BLaER1 (cell line): ENCODE results near the gene LIG1.

Experiments used
- H3K27ac ChIP-seq: shearing (Covaris generic); formaldehyde crosslinking; 2 replicates; pipeline ENCODE4 v1.8.1; 2022
- H3K27me3 ChIP-seq: shearing (Covaris generic); formaldehyde crosslinking; 2 replicates; pipeline ENCODE4 v1.8.1; 2022
- H3K36me3 ChIP-seq: shearing (Covaris generic); formaldehyde crosslinking; 2 replicates; pipeline ENCODE4 v1.8.1; 2022
- H3K4me1 ChIP-seq: shearing (Covaris generic); formaldehyde crosslinking; 2 replicates; pipeline ENCODE4 v1.8.1; 2022
- H3K4me2 ChIP-seq: shearing (Covaris generic); formaldehyde crosslinking; 2 replicates; pipeline ENCODE4 v1.8.1; 2022
- H3K4me3 ChIP-seq: shearing (Covaris generic); formaldehyde crosslinking; 2 replicates; pipeline ENCODE4 v1.8.1; 2022
- H3K9ac ChIP-seq: shearing (Covaris generic); formaldehyde crosslinking; 2 replicates; pipeline ENCODE4 v1.8.1; 2022
- H3K9me3 ChIP-seq: shearing (Covaris generic); formaldehyde crosslinking; 2 replicates; pipeline ENCODE4 v1.8.1; 2022
- H4K20me1 ChIP-seq: shearing (Covaris generic); formaldehyde crosslinking; 2 replicates; pipeline ENCODE4 v1.8.1; 2022
- Cebpa-rat ChIP-seq: shearing (Covaris generic); IDR thresholded peaks from 2 replicates; pipeline ENCODE4 v1.8.1; 2022

LIG1 gene

GRCh38 chr19:48169939-48170803, at the start of gene LIG1, which contains the start of gene ZSWIM9:
TSS of gene LIG1 (minus strand) at chr19:48170344. CDS start at chr19:48165566, 4,778 bp downstream.
TSS of gene ZSWIM9 (plus strand) at chr19:48170680. CDS start at chr19:48171803, 1,123 bp downstream.
- Histone ChIP-seq H3K27me3 (no peaks in the 10 kb centered on the region), H3K4me1 (peaks cover 61% of the 10 kb centered on the region), H4K20me1 (peaks cover 29% of the 10 kb centered on the region), H3K9ac (peak within 1 kb of the TSS; percentile 93), H3K36me3 (peaks cover 31% of the 10 kb centered on the region), H3K4me2 (peak within 1 kb of the TSS; percentile 92), H3K9me3 (no peaks in the 10 kb centered on the region), H3K4me3 (peak within 1 kb of the TSS; percentile 79), H3K27ac (peak within 1 kb of the TSS; percentile 97)
- TF ChIP-seq Cebpa-rat, result no peak

- Histone ChIP-seq H3K36me3 (peaks cover 84% of the 10 kb centered on the region), H3K27me3 (no peaks in the 10 kb centered on the region), H3K27ac (no peak overlapping the region), H3K9ac (no peak overlapping the region), H3K4me1 (peaks cover 19% of the 10 kb centered on the region), H3K4me2 (peak overlapping the region; percentile 23), H3K4me3 (no peak overlapping the region), H3K9me3 (no peaks in the 10 kb centered on the region), H4K20me1 (no peaks in the 10 kb centered on the region)
- no peak for TF ChIP-seq Cebpa-rat
These were observed 48.9 kb upstream of the LIG1 start for GRCh38 chr19:48218997-48219396.

- Histone ChIP-seq H3K27ac (no peak overlapping the region), H3K9ac (no peak overlapping the region), H3K4me1 (peaks cover 19% of the 10 kb centered on the region), H4K20me1 (no peaks in the 10 kb centered on the region), H3K27me3 (no peaks in the 10 kb centered on the region), H3K4me3 (no peak overlapping the region), H3K9me3 (no peaks in the 10 kb centered on the region), H3K36me3 (peaks cover 90% of the 10 kb centered on the region), H3K4me2 (no peak overlapping the region)
- no peak for TF ChIP-seq Cebpa-rat
These were observed 46.8 kb upstream of the LIG1 start for GRCh38 chr19:48216933-48217332.

- no peak overlapping the region for H3K27ac ChIP-seq
- H3K27me3 ChIP-seq, result no peaks in the 10 kb centered on the region
- no peak for TF ChIP-seq Cebpa-rat
- H3K36me3 ChIP-seq, result peaks cover 80% of the 10 kb centered on the region
- H3K4me1 ChIP-seq, result peaks cover 5% of the 10 kb centered on the region
- no peak overlapping the region for H3K4me2 ChIP-seq
- H3K4me3 ChIP-seq, result no peak overlapping the region
- H3K9ac ChIP-seq, result no peak overlapping the region
- H3K9me3 ChIP-seq, result no peaks in the 10 kb centered on the region
- no peaks in the 10 kb centered on the region for H4K20me1 ChIP-seq
These were observed 43.8 kb upstream of the LIG1 start for GRCh38 chr19:48213959-48214358.

GRCh38 chr19:48210005-48210404, 39.9 kb upstream of the LIG1 start:
- peaks cover 62% of the 10 kb centered on the region for H3K36me3 ChIP-seq
- H3K4me1 ChIP-seq, result peaks cover 11% of the 10 kb centered on the region
- no peak for TF ChIP-seq Cebpa-rat
- no peak overlapping the region for H3K9ac ChIP-seq
- no peaks in the 10 kb centered on the region for H3K9me3 ChIP-seq
- H3K4me2 ChIP-seq, result no peak overlapping the region
- no peaks in the 10 kb centered on the region for H4K20me1 ChIP-seq
- H3K4me3 ChIP-seq, result no peak overlapping the region
- H3K27me3 ChIP-seq, result no peaks in the 10 kb centered on the region
- H3K27ac ChIP-seq, result no peak overlapping the region

GRCh38 chr19:48206397-48207093, 36.4 kb upstream of the LIG1 start:
- no peaks in the 10 kb centered on the region for H3K27me3 ChIP-seq
- TF ChIP-seq Cebpa-rat, result no peak
- no peak overlapping the region for H3K4me3 ChIP-seq
- H4K20me1 ChIP-seq, result no peaks in the 10 kb centered on the region
- no peak overlapping the region for H3K9ac ChIP-seq
- no peak overlapping the region for H3K4me2 ChIP-seq
- no peaks in the 10 kb centered on the region for H3K9me3 ChIP-seq
- H3K27ac ChIP-seq, result no peak overlapping the region
- peaks cover 28% of the 10 kb centered on the region for H3K36me3 ChIP-seq
- H3K4me1 ChIP-seq, result peaks cover 30% of the 10 kb centered on the region

- H3K27me3 ChIP-seq, result no peaks in the 10 kb centered on the region
- peak overlapping the region; percentile 79 for H3K4me3 ChIP-seq
- H3K36me3 ChIP-seq, result peaks cover 19% of the 10 kb centered on the region; the same call in 1 of the 2 replicates
- no peaks in the 10 kb centered on the region for H3K9me3 ChIP-seq
- peak overlapping the region; percentile 97 for H3K4me2 ChIP-seq
- peak overlapping the region; percentile 82 for H3K9ac ChIP-seq
- no peaks in the 10 kb centered on the region for H4K20me1 ChIP-seq
- no peak for TF ChIP-seq Cebpa-rat
- H3K27ac ChIP-seq, result peak overlapping the region; percentile 66
- peaks cover 30% of the 10 kb centered on the region for H3K4me1 ChIP-seq
These were observed 33.9 kb upstream of the LIG1 start for GRCh38 chr19:48203794-48204628.

- Histone ChIP-seq H3K27ac (peak overlapping the region; percentile 66; the same call in 1 of the 2 replicates), H3K4me1 (peaks cover 30% of the 10 kb centered on the region), H3K9ac (peak overlapping the region; percentile 82), H3K4me3 (peak overlapping the region; percentile 79), H4K20me1 (no peaks in the 10 kb centered on the region), H3K4me2 (peak overlapping the region; percentile 97), H3K9me3 (no peaks in the 10 kb centered on the region), H3K27me3 (no peaks in the 10 kb centered on the region), H3K36me3 (peaks cover 17% of the 10 kb centered on the region; the same call in 1 of the 2 replicates)
- no peak for TF ChIP-seq Cebpa-rat
These were observed 33.2 kb upstream of the LIG1 start for GRCh38 chr19:48203222-48203793.
